ENCODE measurements around the gene SIAH2. TPM values are rescaled to one million over a fixed set of nuclear protein-coding genes. Genes with fewer than 3 reads are reported as not detected.

Gene SIAH2
- total and polyA plus RNA-seq, 2 experiments from 2014 or later, result 6.3 to 28.8 TPM

GRCh38 chr3:150720444-150720843 is 42.5 kb downstream of the SIAH2 start (continued):
- TF ChIP-seq, protein P1, sequence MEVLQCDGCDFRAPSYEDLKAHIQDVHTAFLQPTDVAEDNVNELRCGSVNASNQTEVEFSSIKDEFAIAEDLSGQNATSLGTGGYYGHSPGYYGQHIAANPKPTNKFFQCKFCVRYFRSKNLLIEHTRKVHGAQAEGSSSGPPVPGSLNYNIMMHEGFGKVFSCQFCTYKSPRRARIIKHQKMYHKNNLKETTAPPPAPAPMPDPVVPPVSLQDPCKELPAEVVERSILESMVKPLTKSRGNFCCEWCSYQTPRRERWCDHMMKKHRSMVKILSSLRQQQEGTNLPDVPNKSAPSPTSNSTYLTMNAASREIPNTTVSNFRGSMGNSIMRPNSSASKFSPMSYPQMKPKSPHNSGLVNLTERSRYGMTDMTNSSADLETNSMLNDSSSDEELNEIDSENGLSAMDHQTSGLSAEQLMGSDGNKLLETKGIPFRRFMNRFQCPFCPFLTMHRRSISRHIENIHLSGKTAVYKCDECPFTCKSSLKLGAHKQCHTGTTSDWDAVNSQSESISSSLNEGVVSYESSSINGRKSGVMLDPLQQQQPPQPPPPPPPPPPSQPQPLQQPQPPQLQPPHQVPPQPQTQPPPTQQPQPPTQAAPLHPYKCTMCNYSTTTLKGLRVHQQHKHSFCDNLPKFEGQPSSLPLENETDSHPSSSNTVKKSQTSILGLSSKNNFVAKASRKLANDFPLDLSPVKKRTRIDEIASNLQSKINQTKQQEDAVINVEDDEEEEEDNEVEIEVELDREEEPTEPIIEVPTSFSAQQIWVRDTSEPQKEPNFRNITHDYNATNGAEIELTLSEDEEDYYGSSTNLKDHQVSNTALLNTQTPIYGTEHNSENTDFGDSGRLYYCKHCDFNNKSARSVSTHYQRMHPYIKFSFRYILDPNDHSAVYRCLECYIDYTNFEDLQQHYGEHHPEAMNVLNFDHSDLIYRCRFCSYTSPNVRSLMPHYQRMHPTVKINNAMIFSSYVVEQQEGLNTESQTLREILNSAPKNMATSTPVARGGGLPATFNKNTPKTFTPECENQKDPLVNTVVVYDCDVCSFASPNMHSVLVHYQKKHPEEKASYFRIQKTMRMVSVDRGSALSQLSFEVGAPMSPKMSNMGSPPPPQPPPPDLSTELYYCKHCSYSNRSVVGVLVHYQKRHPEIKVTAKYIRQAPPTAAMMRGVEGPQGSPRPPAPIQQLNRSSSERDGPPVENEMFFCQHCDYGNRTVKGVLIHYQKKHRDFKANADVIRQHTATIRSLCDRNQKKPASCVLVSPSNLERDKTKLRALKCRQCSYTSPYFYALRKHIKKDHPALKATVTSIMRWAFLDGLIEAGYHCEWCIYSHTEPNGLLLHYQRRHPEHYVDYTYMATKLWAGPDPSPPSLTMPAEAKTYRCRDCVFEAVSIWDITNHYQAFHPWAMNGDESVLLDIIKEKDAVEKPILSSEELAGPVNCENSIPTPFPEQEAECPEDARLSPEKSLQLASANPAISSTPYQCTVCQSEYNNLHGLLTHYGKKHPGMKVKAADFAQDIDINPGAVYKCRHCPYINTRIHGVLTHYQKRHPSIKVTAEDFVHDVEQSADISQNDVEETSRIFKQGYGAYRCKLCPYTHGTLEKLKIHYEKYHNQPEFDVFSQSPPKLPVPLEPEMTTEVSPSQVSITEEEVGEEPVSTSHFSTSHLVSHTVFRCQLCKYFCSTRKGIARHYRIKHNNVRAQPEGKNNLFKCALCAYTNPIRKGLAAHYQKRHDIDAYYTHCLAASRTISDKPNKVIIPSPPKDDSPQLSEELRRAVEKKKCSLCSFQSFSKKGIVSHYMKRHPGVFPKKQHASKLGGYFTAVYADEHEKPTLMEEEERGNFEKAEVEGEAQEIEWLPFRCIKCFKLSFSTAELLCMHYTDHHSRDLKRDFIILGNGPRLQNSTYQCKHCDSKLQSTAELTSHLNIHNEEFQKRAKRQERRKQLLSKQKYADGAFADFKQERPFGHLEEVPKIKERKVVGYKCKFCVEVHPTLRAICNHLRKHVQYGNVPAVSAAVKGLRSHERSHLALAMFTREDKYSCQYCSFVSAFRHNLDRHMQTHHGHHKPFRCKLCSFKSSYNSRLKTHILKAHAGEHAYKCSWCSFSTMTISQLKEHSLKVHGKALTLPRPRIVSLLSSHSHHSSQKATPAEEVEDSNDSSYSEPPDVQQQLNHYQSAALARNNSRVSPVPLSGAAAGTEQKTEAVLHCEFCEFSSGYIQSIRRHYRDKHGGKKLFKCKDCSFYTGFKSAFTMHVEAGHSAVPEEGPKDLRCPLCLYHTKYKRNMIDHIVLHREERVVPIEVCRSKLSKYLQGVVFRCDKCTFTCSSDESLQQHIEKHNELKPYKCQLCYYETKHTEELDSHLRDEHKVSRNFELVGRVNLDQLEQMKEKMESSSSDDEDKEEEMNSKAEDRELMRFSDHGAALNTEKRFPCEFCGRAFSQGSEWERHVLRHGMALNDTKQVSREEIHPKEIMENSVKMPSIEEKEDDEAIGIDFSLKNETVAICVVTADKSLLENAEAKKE (CRISPR knock-in tag; IDR thresholded peaks at IDR 0.05), result no peak
- TF ChIP-seq STAT1 (IDR thresholded peaks at IDR 0.05; ENCODE audit: unreplicated experiment), result no peak
- TF ChIP-seq ZNF331 (CRISPR knock-in tag; IDR thresholded peaks at IDR 0.05; ENCODE audit: low read depth), result no peak
- TF ChIP-seq CREB1 (CRISPR knock-in tag; IDR thresholded peaks at IDR 0.05; ENCODE audit: low read depth), result no peak
- TF ChIP-seq EZH2 (IDR thresholded peaks at IDR 0.05; ENCODE audit: low read depth, unreplicated experiment), result no peak
- TF ChIP-seq EZH2phosphoT487 (IDR thresholded peaks at IDR 0.05; ENCODE audit: unreplicated experiment), result no peak
- TF ChIP-seq JUNB (IDR thresholded peaks at IDR 0.05; ENCODE audit: unreplicated experiment), result no peak
- TF ChIP-seq ZNF114 (CRISPR knock-in tag; IDR thresholded peaks at IDR 0.05), result no peak

DNA sequence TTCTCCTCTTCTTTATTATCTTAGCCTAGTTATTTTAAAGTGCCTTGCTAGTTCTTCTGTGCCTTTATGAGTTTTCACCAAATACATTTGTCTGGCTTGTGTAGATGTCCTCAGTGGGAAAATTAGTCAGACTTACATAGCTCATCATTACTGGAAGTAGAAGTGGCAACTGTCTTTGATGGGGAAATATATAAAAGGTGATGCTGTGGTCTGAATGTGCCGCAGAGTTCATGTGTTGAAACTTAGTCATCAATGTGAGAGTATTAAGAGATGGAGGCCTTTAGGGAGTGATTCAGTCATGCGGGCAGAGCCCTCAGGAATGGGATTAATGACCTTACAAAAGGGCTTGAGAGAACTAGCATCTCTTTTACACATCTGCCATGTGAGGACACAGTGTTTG is 52.9 kb downstream of the SIAH2 start:
- Mint-ChIP-seq H3K4me3 (no peak overlapping the region), H3K27me3 (ENCODE audit: insufficient read depth, low read depth, poor library complexity) (peaks cover 5% of the 10 kb centered on the region), H3K9me3 (peaks cover 54% of the 10 kb centered on the region), H3K27ac (no peak overlapping the region), H3K4me1 (no peaks in the 10 kb centered on the region), H3K36me3 (ENCODE audit: low read depth) (peaks cover 51% of the 10 kb centered on the region)
- DNase-seq (ENCODE audit: low spot score), result no peak
- Histone ChIP-seq H3K79me2 (replicated peaks; ENCODE audit: insufficient read depth) (no peaks in the 10 kb centered on the region), H3F3A (replicated peaks; ENCODE audit: low read depth) (no peaks in the 10 kb centered on the region), H3K36me3 (ENCODE audit: insufficient read depth) (no peaks in the 10 kb centered on the region), H3K4me1 (ENCODE audit: insufficient read depth) (no peaks in the 10 kb centered on the region), H3K9me2 (ENCODE audit: insufficient read depth) (no peaks in the 10 kb centered on the region), H3K4me3 (no peak overlapping the region), H4K20me1 (replicated peaks; ENCODE audit: insufficient read depth) (no peaks in the 10 kb centered on the region; the same call in 1 of the 2 replicates), H3K27ac (ENCODE audit: low read depth) (no peak overlapping the region), H3K27me3 (ENCODE audit: insufficient read depth) (no peaks in the 10 kb centered on the region), H2AFZ (no peak overlapping the region), H3K4me2 (no peak overlapping the region)
- ATAC-seq, result no peak
- TF ChIP-seq POLR2AphosphoS5 (IDR thresholded peaks at IDR 0.05; ENCODE audit: low read depth) (no peak), JUNB (IDR thresholded peaks at IDR 0.05; ENCODE audit: unreplicated experiment) (no peak), STAT1 (IDR thresholded peaks at IDR 0.05; ENCODE audit: unreplicated experiment) (no peak), EZH2phosphoT487 (IDR thresholded peaks at IDR 0.05; ENCODE audit: unreplicated experiment) (no peak)
- TF ChIP-seq, protein P1 (CRISPR knock-in tag; IDR thresholded peaks at IDR 0.05), result no peak
